Measurements from ENCODE around the gene JDP2.
"Not testable (repeated sequence)": the region's sequence is repeated elsewhere in the genome, so short reads cannot be mapped to it uniquely, and the experiment has no call there.

Gene JDP2

GRCh38 chr14:75456069-75456996, 28.5 kb downstream of the JDP2 start:
- DNase-seq (ENCODE audit: low read depth in 2 of 2), result no peak

DNA sequence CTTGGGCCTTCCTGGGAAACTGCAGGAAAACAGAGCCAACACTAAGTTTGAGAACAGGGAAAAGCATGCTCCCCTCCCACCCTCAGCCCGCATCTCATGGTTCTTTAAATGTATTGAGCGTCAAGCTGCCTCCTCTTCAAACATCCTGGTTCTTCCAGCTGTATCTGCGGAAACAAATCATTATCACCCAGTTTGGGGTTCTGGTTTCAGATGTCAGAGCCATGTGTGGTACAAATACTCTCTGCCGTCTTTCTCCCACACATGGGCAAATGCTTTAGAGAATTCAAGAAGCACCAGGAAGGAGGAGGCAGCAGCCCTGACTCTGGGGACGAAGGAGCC, 29.1 kb downstream of the JDP2 start:
- no peak for DNase-seq (ENCODE audit: low read depth in 2 of 2)

- no peak for DNase-seq (ENCODE audit: low read depth in 2 of 2)
These were observed 29.9 kb downstream of the JDP2 start for GRCh38 chr14:75457648-75458165.

DNA sequence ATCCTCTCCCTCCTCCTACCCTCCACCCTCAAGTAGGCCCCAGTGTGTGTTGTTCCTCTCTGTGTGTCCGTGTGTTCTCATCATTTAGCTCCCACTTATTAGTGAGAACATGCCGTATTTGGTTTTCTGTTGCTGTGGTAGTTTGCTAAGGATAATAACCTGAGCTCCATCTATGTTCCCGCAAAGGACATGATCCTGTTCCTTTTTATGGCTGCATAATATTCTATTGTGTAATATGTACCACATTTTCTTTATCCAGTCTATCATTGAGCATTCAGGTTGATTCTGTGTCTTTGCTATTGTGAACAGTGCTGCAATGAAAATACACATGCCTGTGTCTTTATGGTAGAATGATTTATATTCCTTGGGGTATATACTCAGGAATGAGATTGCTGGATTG, 30.5 kb downstream of the JDP2 start:
- DNase-seq (ENCODE audit: low read depth in 2 of 2), result no peak

DNA sequence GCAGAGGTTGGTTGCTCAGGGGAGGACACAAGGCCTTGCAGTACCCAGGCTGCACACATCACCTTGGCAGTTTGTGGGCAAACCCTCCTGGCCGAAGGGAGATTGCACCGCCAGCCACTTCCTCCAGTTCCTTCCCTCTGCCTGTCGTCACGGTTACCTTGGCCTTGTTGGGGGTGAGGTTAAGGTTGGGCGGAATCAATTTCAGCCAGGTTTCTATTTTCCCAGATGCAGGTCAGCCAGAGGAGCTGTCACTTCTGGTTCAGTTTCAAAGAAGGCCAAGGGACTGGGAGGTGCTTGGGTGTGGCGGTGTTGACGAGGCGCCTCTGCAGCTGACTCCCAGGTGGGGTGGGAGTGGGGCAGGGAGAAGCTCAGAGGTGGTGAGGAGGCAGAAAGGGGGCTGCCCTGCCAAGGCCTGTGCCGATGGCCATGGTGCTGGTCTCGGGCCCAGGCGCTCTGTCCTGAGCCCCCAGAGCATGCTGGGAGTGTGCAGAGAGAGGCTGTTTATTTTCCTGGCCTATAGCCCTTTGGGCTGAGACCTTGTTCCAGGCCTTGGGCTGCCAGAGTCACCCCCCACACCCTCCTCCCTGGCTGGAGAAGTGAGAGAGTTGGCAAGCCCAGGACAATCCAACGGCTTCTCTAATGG, 31.4 kb downstream of the JDP2 start:
- no peak for DNase-seq (ENCODE audit: low read depth in 2 of 2)

DNA sequence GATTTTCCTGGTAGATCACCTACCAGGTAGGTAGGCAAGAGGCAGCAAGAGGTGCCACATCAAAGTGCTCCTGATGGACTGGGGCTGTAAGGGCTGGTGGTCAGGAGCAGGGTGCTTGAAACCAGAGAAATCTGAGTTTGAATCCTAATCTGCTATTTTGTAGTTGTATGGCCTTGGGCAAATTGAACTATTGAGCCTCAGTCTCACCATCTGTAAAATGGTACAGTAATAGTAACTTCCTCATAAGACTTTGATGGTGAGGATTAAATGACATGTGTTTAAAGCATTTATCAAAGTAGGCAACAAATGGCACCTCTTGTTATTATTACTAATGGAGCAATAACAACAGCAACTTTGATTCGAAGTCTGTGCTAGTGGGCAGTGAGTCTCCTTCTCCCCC, 32.0 kb downstream of the JDP2 start:
- no peak for DNase-seq (ENCODE audit: low read depth in 2 of 2)

- no peak for DNase-seq (ENCODE audit: low read depth in 2 of 2)
These were observed 32.6 kb downstream of the JDP2 start for GRCh38 chr14:75460394-75460793.

- DNase-seq (ENCODE audit: low read depth in 2 of 2), result no peak
These were observed 33.5 kb downstream of the JDP2 start for GRCh38 chr14:75461303-75461702.

DNA sequence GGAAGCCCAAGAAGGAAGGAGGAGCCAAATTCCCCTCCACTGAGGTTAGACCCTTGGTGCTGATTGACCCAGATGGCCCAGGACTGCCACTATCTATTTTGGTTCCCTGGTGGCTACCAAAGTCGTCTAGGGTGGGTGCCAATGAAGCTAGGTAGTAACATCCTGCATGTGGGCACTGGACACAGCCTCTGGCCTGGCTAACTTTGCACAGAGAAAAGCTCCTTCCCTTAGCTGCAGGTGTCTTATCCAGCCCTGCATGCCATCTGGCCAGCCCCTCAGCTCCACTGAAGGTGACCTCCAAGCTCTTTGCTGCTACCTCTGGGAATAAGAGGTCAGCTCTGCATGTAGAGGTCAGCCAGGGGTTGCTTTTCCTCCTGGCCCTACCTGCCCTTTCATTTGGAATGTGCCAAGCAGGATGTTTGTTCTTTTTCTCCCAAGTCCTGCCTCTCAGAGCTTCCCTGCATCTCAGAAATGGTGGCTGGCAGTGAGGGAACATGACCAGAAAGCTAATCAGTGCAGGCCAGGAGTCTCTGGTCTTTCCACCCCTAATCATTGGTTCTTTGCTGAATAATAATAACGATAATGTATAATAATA, 34.0 kb downstream of the JDP2 start:
- no peak for DNase-seq (ENCODE audit: low read depth in 2 of 2)

DNA sequence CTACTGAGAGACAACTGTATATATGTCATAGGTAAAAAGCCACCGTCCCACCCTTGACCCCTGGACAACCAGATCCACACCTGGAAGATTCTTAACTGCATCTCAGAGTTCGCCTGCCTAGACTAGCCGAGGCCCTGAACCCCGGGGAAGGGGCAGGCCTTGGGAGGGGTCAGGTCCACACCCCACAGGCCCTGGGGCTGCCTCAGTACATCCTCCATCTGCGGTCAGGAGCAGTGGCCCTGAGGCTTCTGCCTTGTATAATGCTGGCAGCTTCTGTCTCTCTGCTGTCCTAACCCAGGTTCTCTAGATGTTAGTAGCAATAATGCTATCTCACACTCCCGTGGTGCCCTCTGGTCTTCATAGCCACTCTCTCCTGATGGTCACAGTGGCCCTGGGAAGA, 36.8 kb downstream of the JDP2 start:
- no peak for DNase-seq (ENCODE audit: low read depth in 2 of 2)

DNA sequence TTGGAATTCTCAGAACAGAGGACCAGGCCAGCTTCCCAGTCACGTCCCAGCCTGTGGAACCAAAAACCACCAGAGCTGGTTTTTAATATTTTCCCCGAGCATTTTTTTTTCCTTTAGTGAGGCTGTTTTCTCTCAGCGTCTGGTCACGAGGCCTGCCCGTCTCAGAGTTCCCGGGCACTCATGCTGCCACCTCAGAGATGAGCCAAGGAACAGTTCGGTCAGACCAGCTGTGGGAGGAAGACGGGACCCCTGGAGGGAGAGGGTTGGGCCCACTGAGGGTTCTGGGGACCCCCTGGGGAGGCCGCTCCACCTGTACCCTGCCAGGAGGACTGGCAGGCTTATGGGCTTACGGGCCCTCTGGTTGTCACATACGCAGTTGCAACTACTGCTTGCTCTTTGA, 39.9 kb downstream of the JDP2 start:
- no peak for DNase-seq (ENCODE audit: low read depth in 2 of 2)

DNA sequence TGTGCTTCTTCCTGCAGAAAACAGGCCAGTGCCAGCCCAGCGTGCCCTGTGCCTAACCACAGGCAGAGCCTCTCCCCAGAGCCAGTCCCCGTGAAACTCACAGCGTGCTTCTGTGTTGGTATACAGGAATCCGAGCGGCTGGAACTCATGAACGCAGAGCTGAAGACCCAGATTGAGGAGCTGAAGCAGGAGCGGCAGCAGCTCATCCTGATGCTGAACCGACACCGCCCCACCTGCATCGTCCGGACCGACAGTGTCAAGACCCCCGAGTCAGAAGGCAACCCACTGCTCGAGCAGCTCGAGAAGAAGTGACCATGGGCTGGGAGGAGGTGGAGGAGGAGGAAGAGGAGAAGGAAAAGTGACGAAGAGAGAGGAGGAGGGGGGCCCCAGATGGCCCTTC, 41.3 kb downstream of the JDP2 start:
- DNase-seq (ENCODE audit: low read depth in 2 of 2), result no peak

- DNase-seq (ENCODE audit: low read depth in 2 of 2), result no peak
These were observed 41.9 kb downstream of the JDP2 start for GRCh38 chr14:75469606-75470237.

DNA sequence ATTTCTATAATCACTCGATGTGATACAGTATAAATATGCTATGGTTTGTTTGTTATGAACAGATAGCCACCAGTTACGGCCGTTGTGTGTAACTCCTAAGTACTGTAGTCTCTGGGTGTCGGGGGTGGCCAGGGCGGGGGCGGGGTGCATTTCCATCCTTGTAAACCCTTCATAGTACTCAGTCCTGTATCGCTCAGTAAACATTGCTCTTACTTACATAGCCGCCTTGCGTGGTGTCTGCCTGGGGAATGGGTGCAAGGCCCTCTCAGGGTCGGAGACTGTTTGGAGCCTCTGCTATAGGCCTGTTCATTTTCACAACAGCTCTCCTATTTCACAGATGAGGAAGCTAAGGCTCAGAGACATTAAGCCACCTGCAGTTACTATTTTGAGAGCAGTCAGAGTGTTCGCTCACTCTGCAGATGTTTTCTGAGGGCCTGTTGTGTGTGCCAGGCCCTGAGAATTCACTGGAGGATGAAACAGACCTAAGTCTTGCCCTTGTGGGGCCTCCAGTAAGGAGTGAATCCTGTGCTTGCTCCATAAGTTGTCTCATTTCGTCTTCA, 42.5 kb downstream of the JDP2 start:
- DNase-seq (ENCODE audit: low read depth in 2 of 2), result no peak

- DNase-seq (ENCODE audit: low read depth in 2 of 2), result no peak
These were observed 43.2 kb downstream of the JDP2 start for GRCh38 chr14:75471059-75471458.

DNA sequence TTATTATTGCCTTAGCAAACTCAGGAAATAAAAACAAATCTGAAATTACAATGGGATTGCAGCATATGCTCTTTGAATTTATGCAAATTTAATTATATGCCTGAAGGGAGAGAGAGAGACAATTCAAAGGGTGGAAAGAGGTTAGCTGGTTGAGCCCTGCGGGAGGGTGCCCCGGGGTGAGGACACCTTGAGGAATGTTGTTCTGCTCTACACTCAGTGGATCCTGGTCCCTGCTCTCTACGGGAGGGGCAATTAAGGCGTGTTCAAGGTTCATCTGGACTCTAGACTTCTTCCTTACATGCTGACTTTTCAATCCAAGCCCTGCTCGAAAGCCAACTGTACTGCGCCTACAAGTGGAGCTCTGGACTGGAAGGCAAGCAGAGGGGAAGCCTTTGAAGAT, 46.3 kb downstream of the JDP2 start:
- DNase-seq (ENCODE audit: low read depth in 2 of 2), result not testable (repeated sequence)

- DNase-seq (ENCODE audit: low read depth in 2 of 2), result no peak
These were observed 48.6 kb downstream of the JDP2 start for GRCh38 chr14:75476274-75476995.

DNA sequence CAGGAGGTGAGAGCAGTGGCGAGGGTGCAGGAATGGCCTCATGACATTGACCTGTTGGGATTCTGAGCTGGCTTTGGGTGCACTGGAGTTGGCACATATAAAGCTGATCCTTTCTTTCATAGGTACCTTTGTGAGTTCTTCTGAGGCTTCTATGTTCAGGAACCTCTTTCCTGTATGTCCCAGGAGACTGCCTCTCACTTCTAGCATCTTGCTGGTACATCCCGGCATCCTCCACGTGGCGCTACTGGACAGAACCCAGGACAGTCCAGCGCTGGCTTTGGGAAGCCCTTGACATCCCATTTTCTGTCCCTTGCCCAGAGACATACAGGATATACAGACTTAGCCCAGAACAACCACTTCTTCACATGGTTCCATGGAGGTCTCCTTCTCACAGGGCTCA, 50.1 kb downstream of the JDP2 start:
- no peak for DNase-seq (ENCODE audit: low read depth in 2 of 2)

DNA sequence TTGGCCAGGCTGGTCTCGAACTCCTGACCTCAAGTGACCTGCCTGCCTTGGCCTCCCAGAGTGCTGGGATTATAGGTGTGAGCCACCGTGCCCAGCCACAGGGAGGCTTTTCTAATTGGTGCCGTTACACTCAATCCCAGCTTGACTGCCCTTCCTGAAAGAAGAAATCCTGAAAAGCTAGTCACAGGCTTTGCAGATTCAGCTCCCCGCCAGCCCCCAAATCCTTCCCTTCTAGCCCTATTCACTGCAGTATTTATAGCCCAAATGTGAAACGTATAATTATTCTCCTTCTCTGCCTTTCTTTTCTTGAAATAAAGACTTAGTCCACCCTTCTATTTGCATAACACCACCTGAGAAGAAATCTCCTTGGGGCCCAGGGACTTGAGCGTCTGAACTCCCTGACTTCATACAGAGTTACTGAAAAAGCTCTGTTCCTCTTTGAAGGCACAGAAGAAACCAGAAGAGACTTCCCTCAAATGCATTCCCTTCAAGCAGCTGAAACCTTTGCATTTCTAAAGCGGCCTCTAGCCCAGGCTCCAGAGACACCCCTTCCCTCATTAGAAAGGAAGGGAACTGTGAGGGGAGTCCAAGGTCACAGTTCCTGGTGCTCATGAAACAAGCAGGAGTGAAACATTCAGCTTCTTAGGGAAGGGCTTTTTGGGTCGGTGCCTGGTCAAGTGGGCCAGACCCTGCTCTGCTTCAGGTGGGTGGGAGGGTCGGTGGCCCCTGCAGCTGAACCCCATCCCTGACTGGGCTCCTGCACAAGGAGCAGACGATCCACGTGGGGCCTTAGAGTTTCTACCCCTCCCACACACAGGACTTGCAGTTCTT, 52.2 kb downstream of the JDP2 start:
- DNase-seq (ENCODE audit: low read depth in 2 of 2), result no peak

DNA sequence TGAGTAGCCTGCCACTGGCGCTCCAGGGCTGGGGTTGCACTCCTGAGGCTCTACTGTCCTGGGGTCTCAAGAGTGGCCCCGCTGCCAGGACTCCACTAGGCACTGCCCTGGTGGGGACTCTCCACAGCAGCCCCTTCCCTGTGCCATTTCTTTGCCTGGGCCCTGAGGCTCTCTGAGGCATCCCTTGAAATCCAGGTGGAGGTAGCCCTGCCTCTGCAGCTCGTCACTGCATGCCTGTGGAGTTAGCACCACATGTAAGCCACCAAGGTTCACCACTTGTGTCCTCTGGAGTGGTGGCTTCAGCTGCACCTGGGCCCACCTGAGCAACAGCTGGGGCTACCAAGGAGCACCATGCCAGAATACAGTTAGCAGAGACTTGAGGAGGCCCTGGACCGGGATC, 54.5 kb downstream of the JDP2 start:
- DNase-seq (ENCODE audit: low read depth in 2 of 2), result no peak

All from stimulated activated CD8-positive, alpha-beta memory T cell treated with anti-CD3 and anti-CD28 coated beads, Interleukin-15, amount 100 ng/mL, for 4 hours (primary cell).